T-helper 17 cell (primary cell): ENCODE data around the gene ZNF860. TPM values are rescaled to one million over a fixed set of nuclear protein-coding genes. Genes with fewer than 3 reads are reported as not detected.
"Not testable (repeated sequence)": the region's sequence is repeated elsewhere in the genome, so short reads cannot be mapped to it uniquely, and the experiment has no call there.

Experiments
- ATAC-seq: fragments of 150-1000 bp; cut with Tn5 transposase; 2 replicates; pipeline ENCODE4 v1.10.0; 2021; ENCODE audit warnings: mild to moderate bottlenecking, moderate library complexity
- DNase-seq, 3 donors: peaks; one replicate each; pipeline versions ENCODE4 v3.0.0 to v3.0.0-alpha.2; 2020 to 2021
- H3K9me3 ChIP-seq: one replicate; pipeline ENCODE4 v1.7.0; 2013; ENCODE audit warnings: low read length, mild to moderate bottlenecking; ENCODE audit not compliant: control insufficient read depth, poor library complexity, severe bottlenecking
- H3K27ac Mint-ChIP-seq: one replicate; pipeline ENCODE4 v1.8.0; 2022; ENCODE audit warnings: mild to moderate bottlenecking, moderate library complexity, mixed read lengths
- H3K27me3 Mint-ChIP-seq: one replicate; pipeline ENCODE4 v1.8.0; 2022; ENCODE audit warnings: mixed read lengths
- H3K36me3 Mint-ChIP-seq: one replicate; pipeline ENCODE4 v1.8.0; 2022; ENCODE audit warnings: low read depth, mixed read lengths
- H3K4me1 Mint-ChIP-seq: one replicate; pipeline ENCODE4 v1.8.0; 2022; ENCODE audit warnings: mild to moderate bottlenecking, mixed read lengths
- H3K4me3 Mint-ChIP-seq: one replicate; pipeline ENCODE4 v1.8.0; 2022; ENCODE audit warnings: mild to moderate bottlenecking, moderate library complexity, mixed read lengths
- total RNA-seq, 4 donors: library from RNA in 2 of 4; stranded (reverse) in 2 of 4; gene quantifications; one replicate each; pipeline ENCODE4 v1.2.3 and lab custom pipeline; 2022 to 2026

The ZNF860 gene
- total RNA-seq, 2 donors from 2014 or later, result 0.25 TPM; not detected in 1

GRCh38 chr3:32010699-32011098 lies 29.1 kb downstream of the ZNF860 start:
- H3K36me3 Mint-ChIP-seq, H3K9me3 ChIP-seq, DNase-seq, H3K4me3 Mint-ChIP-seq, H3K4me1 Mint-ChIP-seq, ATAC-seq, H3K27ac Mint-ChIP-seq: not testable (repeated sequence)
- peaks cover 23% of the 10 kb centered on the region for H3K27me3 Mint-ChIP-seq

DNA sequence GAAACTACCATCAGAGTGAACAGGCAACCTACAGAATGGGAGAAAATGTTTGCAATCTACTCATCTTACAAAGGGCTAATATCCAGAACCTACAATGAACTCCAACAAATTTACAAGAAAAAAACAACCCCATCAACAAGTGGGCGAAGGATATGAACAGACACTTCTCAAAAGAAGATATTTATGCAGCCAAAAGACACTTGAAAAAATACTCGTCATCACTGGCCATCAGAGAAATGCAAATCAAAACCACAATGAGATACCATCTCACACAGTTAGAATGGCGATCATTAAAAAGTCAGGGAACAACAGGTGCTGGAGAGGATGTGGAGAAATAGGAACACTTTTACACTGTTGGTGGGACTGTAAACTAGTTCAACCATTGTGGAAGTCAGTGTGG lies 34.1 kb downstream of the ZNF860 start:
- not testable (repeated sequence) for DNase-seq, H3K4me3 Mint-ChIP-seq, H3K4me1 Mint-ChIP-seq, ATAC-seq, H3K9me3 ChIP-seq, H3K36me3 Mint-ChIP-seq, H3K27ac Mint-ChIP-seq
- H3K27me3 Mint-ChIP-seq, result peaks cover 13% of the 10 kb centered on the region

GRCh38 chr3:32017286-32017685 lies 35.7 kb downstream of the ZNF860 start:
- H3K27ac Mint-ChIP-seq, result no peak overlapping the region
- DNase-seq, result no peak
- H3K36me3 Mint-ChIP-seq, result no peaks in the 10 kb centered on the region
- H3K4me1 Mint-ChIP-seq, result peaks cover 9% of the 10 kb centered on the region
- ATAC-seq, result no peak
- no peaks in the 10 kb centered on the region for H3K9me3 ChIP-seq
- H3K27me3 Mint-ChIP-seq, result peaks cover 5% of the 10 kb centered on the region
- no peak overlapping the region for H3K4me3 Mint-ChIP-seq

DNA sequence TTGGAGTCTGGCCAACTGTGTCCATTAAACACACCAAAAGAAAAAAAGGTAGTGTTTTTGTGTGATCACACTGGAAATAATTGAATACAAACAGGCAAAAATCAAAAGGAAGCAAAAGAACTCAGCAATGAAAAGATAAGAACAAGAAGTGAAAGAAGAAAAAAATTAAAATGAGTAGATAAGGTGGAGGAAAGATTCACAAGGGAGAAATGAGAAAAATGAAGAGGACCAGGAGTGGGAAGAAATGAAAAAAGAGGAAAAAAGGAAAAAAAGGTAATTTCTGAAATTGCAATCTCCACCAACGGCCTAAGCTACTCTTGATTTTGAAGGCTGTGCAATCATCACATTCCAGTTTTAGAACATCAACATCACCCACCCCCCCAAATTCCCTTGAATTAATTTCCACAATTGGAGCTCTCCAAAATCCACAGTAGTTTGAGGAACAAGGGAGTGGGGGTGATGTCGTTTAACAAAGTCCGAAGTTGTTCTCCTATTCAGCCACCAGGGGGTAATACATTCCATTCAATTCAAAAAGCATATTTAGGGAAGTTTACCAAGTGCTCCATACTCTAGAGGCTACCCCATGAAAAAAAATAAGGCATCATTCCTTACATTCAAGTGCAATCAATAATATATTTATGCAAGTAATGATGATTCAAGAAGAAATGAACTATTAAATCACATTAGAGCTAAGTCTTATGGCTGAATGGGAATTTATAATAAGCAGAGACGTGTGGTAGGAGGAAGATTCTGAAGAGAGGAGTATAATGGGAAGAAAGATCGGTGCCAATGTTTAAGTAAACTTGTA lies 37.4 kb downstream of the ZNF860 start:
- Mint-ChIP-seq H3K27ac (peak overlapping the region; percentile 79), H3K27me3 (peaks cover 5% of the 10 kb centered on the region), H3K36me3 (no peaks in the 10 kb centered on the region), H3K4me3 (peak overlapping the region; percentile 25), H3K4me1 (peaks cover 9% of the 10 kb centered on the region)
- DNase-seq, result no peak
- ATAC-seq, result peak; percentile 44
- H3K9me3 ChIP-seq, result no peaks in the 10 kb centered on the region

GRCh38 chr3:32021155-32021554 lies 39.6 kb downstream of the ZNF860 start:
- H3K4me1 Mint-ChIP-seq, result peaks cover 9% of the 10 kb centered on the region
- no peak overlapping the region for H3K4me3 Mint-ChIP-seq
- ATAC-seq (no peak), DNase-seq (no peak)
- H3K27ac Mint-ChIP-seq, result no peak overlapping the region
- no peaks in the 10 kb centered on the region for H3K9me3 ChIP-seq
- peaks cover 5% of the 10 kb centered on the region for H3K27me3 Mint-ChIP-seq
- H3K36me3 Mint-ChIP-seq, result no peaks in the 10 kb centered on the region

- Mint-ChIP-seq H3K4me3 (no peak overlapping the region), H3K27ac (no peak overlapping the region), H3K36me3 (no peaks in the 10 kb centered on the region), H3K4me1 (peaks cover 9% of the 10 kb centered on the region), H3K27me3 (peaks cover 9% of the 10 kb centered on the region)
- DNase-seq (no peak), ATAC-seq (no peak)
- H3K9me3 ChIP-seq, result no peaks in the 10 kb centered on the region
Observed at GRCh38 chr3:32021748-32022147, 40.2 kb downstream of the ZNF860 start.

GRCh38 chr3:32022947-32023346 lies 41.4 kb downstream of the ZNF860 start:
- Mint-ChIP-seq H3K27ac (no peak overlapping the region), H3K36me3 (no peaks in the 10 kb centered on the region), H3K27me3 (peaks cover 18% of the 10 kb centered on the region), H3K4me1 (peaks cover 9% of the 10 kb centered on the region), H3K4me3 (no peak overlapping the region)
- DNase-seq (no peak), ATAC-seq (no peak)
- no peaks in the 10 kb centered on the region for H3K9me3 ChIP-seq

DNA sequence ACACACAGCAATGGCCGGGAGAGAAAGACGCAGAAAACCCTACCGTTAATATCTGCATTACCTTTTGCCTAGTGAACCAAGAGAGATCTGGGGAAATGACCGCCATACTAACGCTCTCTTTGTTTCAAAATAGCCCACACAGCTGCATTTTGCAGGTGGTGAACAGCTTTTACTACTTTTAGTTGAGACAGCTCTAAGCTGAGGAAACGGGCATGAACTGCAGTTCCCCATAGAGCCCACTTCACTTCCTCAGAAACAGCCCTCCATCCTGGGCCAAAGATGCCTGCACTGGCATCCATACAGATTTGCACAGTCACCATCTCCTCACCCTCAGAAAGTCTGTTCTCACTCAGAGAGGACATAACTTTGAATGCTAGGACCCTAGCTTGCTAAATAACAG lies 45.0 kb downstream of the ZNF860 start:
- H3K4me3 Mint-ChIP-seq, result no peak overlapping the region
- peaks cover 19% of the 10 kb centered on the region for H3K27me3 Mint-ChIP-seq
- H3K27ac Mint-ChIP-seq, result no peak overlapping the region
- no peaks in the 10 kb centered on the region for H3K4me1 Mint-ChIP-seq
- no peaks in the 10 kb centered on the region for H3K9me3 ChIP-seq
- peaks cover 2% of the 10 kb centered on the region for H3K36me3 Mint-ChIP-seq
- ATAC-seq (no peak), DNase-seq (no peak)

GRCh38 chr3:32037932-32038267 lies 56.4 kb downstream of the ZNF860 start:
- no peak overlapping the region for H3K4me3 Mint-ChIP-seq
- H3K9me3 ChIP-seq, result no peaks in the 10 kb centered on the region
- ATAC-seq, result no peak
- H3K27me3 Mint-ChIP-seq, result peaks cover 22% of the 10 kb centered on the region
- H3K27ac Mint-ChIP-seq, result no peak overlapping the region
- no peak for DNase-seq
- H3K4me1 Mint-ChIP-seq, result peaks cover 3% of the 10 kb centered on the region
- H3K36me3 Mint-ChIP-seq, result no peaks in the 10 kb centered on the region

DNA sequence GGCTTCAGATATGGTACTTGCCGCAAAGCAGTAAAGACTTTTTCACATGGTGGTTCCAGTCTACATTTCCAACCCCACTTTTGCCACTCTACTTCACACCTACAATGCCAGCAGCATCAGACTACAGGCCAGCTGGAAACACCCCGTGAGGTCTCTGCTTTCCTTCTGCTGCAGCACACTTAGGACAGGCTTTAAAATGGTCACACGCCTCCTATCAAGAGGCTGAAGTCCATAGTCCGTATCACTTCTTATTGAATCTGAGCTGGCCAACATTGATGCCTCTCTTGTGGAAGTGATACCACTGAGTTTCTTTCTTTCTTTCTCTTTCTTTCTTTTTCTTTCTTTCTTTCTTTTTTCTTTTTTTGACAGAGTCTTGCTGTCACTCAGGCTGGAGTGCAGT lies 59.8 kb downstream of the ZNF860 start:
- DNase-seq (no peak), ATAC-seq (no peak)
- no peak overlapping the region for H3K4me3 Mint-ChIP-seq
- H3K27ac Mint-ChIP-seq, result no peak overlapping the region
- H3K9me3 ChIP-seq, result no peaks in the 10 kb centered on the region
- peaks cover 3% of the 10 kb centered on the region for H3K4me1 Mint-ChIP-seq
- H3K36me3 Mint-ChIP-seq, result peaks cover 2% of the 10 kb centered on the region
- peaks cover 4% of the 10 kb centered on the region for H3K27me3 Mint-ChIP-seq

Other genes with a start within 250 kb of the ZNF860 start
- 1 to 10 TPM in 1 of 2 donors, not detected in 1; 8.5 TPM for gene OSBPL10, start 488 bp upstream of the ZNF860 start, total RNA-seq
- 10 to 100 TPM; 24.1 to 32.6 TPM for gene GPD1L, start 124.9 kb downstream of the ZNF860 start, total RNA-seq